Osteocyte (in vitro differentiated cells): Measurements from ENCODE around the gene GANC. TPM values are rescaled to one million over a fixed set of nuclear protein-coding genes. Genes with fewer than 3 reads are reported as not detected.

Experiments used
- DNase-seq: peaks from one replicate; pipeline ENCODE4 v3.0.0; 2021; ENCODE audit warnings: mixed read lengths; ENCODE audit not compliant: unreplicated experiment; ENCODE audit errors: extremely low spot score
- H3K27ac Mint-ChIP-seq: one replicate; pipeline ENCODE4 v1.8.0; 2021; ENCODE audit warnings: mild to moderate bottlenecking, mixed read lengths; ENCODE audit not compliant: unreplicated experiment
- H3K27me3 Mint-ChIP-seq: one replicate; pipeline ENCODE4 v1.8.0; 2021; ENCODE audit warnings: mixed read lengths; ENCODE audit not compliant: unreplicated experiment
- H3K36me3 Mint-ChIP-seq: one replicate; pipeline ENCODE4 v1.8.0; 2021; ENCODE audit warnings: mixed read lengths; ENCODE audit not compliant: unreplicated experiment
- H3K4me1 Mint-ChIP-seq: one replicate; pipeline ENCODE4 v1.8.0; 2021; ENCODE audit warnings: mixed read lengths; ENCODE audit not compliant: unreplicated experiment
- H3K4me3 Mint-ChIP-seq: one replicate; pipeline ENCODE4 v1.8.0; 2021; ENCODE audit warnings: mild to moderate bottlenecking, moderate library complexity, mixed read lengths; ENCODE audit not compliant: unreplicated experiment
- H3K9me3 Mint-ChIP-seq: one replicate; pipeline ENCODE4 v1.8.0; 2021; ENCODE audit warnings: mixed read lengths; ENCODE audit not compliant: unreplicated experiment
- total RNA-seq: library from RNA; stranded (reverse); gene quantifications from 2 replicates; pipeline ENCODE4 v1.2.1, GENCODE V29; 2021
- TF ChIP-seq, protein P1 (sequence below): fragments of 200-600 bp; sonication (generic); IDR thresholded peaks from 2 replicates; pipeline ENCODE4 v1.5.0; 2021; ENCODE audit warnings: antibody characterized with exemption, mild to moderate bottlenecking, moderate library complexity

GANC gene
- total RNA-seq, 1 donor from 2014 or later = 34.0 TPM

DNA sequence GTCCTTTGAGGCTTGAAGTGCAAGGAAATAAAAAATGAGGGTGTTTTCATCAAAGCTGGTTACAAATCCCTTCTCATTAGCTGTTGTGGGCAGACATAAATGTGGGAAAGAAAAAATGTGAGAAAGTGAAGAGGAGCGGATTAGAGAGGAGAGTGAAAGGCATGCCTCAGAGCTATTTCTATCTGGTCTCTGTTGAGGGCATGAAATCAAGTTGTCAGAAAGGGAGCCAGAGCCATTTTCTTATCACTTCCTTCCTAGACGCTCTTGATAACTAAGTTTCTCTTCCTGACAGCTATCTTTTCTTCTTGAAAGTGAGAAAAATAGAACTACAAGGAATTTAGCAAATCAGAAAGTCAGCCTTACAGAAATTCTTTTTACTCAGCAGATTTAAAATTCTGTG is 65.5 kb downstream of the GANC start:
- TF ChIP-seq, protein P1, sequence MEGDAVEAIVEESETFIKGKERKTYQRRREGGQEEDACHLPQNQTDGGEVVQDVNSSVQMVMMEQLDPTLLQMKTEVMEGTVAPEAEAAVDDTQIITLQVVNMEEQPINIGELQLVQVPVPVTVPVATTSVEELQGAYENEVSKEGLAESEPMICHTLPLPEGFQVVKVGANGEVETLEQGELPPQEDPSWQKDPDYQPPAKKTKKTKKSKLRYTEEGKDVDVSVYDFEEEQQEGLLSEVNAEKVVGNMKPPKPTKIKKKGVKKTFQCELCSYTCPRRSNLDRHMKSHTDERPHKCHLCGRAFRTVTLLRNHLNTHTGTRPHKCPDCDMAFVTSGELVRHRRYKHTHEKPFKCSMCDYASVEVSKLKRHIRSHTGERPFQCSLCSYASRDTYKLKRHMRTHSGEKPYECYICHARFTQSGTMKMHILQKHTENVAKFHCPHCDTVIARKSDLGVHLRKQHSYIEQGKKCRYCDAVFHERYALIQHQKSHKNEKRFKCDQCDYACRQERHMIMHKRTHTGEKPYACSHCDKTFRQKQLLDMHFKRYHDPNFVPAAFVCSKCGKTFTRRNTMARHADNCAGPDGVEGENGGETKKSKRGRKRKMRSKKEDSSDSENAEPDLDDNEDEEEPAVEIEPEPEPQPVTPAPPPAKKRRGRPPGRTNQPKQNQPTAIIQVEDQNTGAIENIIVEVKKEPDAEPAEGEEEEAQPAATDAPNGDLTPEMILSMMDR = no peak
- peaks cover 32% of the 10 kb centered on the region for H3K36me3 Mint-ChIP-seq
- no peaks in the 10 kb centered on the region for H3K27me3 Mint-ChIP-seq
- peaks cover 24% of the 10 kb centered on the region for H3K9me3 Mint-ChIP-seq
- no peak overlapping the region for H3K4me3 Mint-ChIP-seq
- H3K27ac Mint-ChIP-seq = no peak overlapping the region
- no peak for DNase-seq
- H3K4me1 Mint-ChIP-seq = no peaks in the 10 kb centered on the region

DNA sequence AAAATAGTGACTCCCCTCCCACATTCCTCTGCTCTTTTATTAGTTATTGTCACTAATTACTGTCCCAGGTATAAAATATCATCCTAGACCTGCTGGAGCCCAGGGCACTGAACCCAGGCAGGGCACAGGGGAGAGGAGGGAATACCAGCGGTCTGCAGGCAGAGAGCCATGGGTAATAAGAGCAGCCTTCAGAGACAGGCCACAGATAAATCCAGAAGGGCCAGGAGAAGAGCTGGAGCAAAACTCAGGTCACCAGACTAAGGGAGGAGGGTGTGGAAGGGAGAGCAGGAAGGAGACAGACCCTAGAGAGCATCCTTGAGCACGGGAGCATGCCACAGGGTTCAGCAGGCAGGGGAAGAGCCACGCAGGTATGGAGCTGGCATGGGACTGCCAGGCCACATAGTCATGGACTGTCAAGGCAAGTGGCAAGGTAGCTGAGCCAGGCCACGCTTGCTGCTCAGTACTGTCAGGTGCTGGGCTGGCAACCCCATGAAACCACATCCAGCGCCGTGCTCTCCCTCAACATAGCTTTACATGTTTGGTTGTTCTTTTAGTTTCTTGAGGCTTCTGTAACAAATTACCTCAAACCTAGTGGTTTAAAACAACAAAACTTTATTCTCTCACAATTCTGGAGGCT is 70.7 kb downstream of the GANC start:
- no peaks in the 10 kb centered on the region for H3K4me1 Mint-ChIP-seq
- H3K36me3 Mint-ChIP-seq = peaks cover 28% of the 10 kb centered on the region

DNA sequence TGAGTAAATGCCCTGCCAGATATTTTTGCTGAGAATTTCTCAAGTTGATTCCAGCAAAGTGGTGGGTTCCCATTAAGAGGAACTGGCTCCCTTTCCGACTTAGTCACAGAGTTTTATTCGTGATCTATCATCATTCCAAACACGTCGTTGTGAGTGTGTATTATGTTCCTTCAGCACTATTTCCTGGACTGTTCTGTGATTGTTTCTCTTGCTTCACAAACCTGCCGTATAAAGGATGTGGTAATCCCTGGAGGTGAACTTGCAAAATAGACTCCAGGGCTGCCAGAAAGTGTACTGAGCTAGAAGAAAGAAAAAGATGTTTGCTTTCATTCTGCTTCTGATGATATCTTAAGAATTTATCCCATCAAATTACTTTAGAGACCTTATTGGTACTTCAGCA is 71.8 kb downstream of the GANC start:
- Mint-ChIP-seq H3K9me3 (no peaks in the 10 kb centered on the region), H3K27me3 (no peaks in the 10 kb centered on the region), H3K27ac (no peak overlapping the region), H3K36me3 (peaks cover 34% of the 10 kb centered on the region), H3K4me3 (no peak overlapping the region), H3K4me1 (no peaks in the 10 kb centered on the region)
- TF ChIP-seq, protein P1 = no peak
- DNase-seq = no peak

More for the DNA sequence above, 70.7 kb downstream of the GANC start:
- TF ChIP-seq, protein P1 = no peak
- no peak overlapping the region for H3K27ac Mint-ChIP-seq
- H3K4me3 Mint-ChIP-seq = no peak overlapping the region
- no peak for DNase-seq
- H3K27me3 Mint-ChIP-seq = no peaks in the 10 kb centered on the region
- no peaks in the 10 kb centered on the region for H3K9me3 Mint-ChIP-seq

DNA sequence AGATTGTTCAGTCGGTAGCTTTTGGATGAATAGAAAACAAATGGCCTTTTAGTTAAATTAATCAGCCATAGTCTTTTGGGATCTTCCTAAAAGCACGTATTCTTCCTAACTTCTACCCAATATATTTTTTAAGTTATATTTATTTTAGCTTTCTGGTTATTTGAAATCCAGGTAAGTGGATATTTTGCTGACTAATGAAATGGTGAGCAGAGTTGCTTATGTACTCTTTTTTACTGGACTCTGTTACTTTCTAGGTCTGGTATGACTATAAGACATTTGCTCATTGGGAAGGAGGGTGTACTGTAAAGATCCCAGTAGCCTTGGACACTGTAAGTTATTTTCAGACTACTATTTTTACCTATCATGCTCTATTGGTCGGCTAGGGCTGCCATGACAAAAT is 72.5 kb downstream of the GANC start:
- no peak for DNase-seq
- H3K27ac Mint-ChIP-seq = no peak overlapping the region
- H3K4me3 Mint-ChIP-seq = no peak overlapping the region
- peaks cover 34% of the 10 kb centered on the region for H3K36me3 Mint-ChIP-seq
- no peaks in the 10 kb centered on the region for H3K4me1 Mint-ChIP-seq
- TF ChIP-seq, protein P1 = no peak
- no peaks in the 10 kb centered on the region for H3K9me3 Mint-ChIP-seq
- H3K27me3 Mint-ChIP-seq = no peaks in the 10 kb centered on the region

DNA sequence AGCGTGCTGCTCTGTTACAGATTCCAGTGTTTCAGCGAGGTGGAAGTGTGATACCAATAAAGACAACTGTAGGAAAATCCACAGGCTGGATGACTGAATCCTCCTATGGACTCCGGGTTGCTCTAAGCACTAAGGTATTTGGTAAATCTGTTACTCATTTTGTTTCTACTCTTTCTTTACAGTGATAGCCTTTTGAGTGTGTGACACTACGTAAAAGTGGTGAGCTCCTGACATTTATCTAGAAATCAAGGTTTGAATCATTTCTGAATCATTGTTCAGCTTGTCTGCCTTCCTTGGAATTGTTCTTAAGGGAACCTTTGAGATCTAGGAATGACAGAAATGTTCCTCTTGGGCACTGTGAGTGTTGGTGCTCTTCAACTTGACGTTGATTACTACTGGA is 75.1 kb downstream of the GANC start:
- DNase-seq = no peak
- peaks cover 42% of the 10 kb centered on the region for H3K36me3 Mint-ChIP-seq
- TF ChIP-seq, protein P1 = no peak
- no peak overlapping the region for H3K4me3 Mint-ChIP-seq
- no peaks in the 10 kb centered on the region for H3K9me3 Mint-ChIP-seq
- H3K4me1 Mint-ChIP-seq = no peaks in the 10 kb centered on the region
- H3K27me3 Mint-ChIP-seq = no peaks in the 10 kb centered on the region
- no peak overlapping the region for H3K27ac Mint-ChIP-seq
